ENCODE measurements around the gene MCM9.

The MCM9 gene

DNA sequence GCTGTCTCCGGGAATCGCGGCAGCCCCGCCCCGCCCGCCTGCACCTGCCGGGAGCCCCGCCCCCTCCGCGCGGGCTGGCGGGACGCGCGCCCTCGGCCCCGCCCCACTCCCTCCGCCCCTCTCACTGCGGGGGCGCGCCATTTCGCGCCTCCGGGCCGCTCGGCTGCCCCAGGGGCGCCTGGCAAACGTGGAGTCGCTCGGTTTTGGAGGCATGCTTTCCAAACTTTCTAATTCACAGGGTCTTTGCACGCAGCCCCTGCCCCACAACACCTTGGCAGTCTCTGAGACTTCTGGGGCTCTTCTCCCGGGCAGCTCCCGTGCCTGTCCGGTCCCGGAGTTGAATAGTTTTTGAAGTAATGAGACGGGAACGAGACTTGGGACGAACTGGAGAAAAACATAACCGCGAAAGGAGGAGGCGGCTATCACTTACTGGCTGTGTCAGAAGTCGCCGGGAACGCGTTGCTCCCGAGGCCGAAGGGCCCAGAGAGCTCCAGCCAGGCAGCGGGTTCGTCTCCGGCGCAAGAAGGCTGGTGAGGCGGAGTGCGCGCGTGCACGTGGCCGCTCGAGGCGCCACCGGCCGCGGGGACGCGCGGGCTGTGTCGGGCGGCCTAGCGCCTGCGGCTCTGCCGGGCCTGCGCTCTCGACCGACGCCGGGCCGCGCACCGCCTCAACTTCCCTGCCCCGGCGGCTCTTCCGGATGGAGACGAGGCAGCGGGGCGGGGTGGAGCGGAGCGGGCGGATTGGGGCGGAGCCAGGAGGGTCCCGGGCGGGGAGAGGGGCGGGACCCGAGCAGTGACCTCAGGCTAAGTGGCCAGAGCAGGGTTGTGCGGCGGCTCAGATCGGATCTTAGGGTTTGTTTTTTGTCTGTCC lies at the start of gene MCM9:
Gene MCM9 (minus strand): TSS at position 699 of the 870 bp plus-strand sequence. CDS start 3,436 bp downstream, outside the sequence.
- peak; percentile 92 for DNase-seq

DNA sequence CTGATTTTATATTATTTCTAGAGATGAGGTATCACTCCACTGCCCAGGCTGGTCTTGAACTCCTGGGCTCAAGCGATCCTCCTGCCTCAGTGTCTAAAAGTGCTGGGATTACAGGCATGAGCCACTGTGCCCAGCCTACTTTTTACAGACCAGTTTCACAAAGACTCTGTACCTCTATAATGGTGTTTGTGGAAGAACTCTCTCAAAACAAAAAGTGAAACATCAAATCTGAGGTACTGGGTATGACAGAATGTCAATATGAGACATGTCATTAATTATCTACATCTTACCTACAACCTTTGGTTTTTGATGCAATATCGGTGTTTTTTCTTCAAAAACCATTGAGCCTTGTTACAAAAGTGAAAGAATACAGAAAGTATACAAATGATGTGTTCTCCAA lies 49.4 kb upstream of the MCM9 start:
- no peak for DNase-seq

DNA sequence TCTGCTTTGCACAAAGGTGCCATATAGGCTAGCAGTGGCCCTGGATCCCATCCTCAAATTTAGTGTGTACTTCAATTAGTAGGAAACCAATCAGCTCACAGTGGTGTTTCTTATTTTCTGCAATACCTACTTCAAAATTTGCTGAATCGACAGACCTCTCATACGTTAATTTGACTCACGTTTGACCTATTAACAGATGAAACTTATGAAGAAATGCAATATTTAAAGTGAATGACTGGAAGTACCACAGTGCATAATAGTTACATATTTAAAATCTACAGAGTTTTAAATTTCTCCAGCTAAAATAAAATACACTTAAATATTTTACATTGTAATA lies 47.6 kb upstream of the MCM9 start:
- DNase-seq = no peak

DNA sequence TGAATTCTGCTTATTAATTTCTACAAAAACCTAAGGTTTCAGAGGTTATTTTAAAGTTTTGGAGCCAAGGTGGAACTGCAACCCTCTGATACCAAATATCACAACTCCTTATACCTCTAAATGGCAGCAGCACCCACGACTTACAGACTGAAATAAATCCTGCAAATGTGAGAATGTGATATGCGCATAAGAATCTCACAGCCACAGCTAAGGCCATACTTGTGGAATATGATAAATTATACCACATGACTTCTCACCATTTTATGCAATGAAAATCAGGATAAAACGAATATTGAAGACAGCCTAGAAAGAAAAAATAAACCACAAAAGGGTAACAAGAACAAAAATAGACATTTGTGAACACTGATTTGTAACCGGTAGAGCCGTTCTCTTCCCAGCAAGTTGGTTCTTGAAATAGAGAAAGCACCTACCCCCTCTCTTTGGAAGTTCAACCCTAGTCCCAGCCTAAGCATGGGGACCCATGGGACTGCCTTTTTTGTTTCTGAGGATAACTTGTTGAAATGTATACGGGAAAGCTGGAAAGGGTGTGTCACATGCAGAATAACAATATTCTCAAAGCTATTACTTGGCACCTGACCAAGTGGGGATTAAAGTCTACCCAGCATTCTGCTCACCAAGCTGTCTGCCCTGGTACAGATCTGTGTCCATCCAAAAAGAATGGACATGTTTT lies 47.1 kb upstream of the MCM9 start:
- DNase-seq = no peak

DNA sequence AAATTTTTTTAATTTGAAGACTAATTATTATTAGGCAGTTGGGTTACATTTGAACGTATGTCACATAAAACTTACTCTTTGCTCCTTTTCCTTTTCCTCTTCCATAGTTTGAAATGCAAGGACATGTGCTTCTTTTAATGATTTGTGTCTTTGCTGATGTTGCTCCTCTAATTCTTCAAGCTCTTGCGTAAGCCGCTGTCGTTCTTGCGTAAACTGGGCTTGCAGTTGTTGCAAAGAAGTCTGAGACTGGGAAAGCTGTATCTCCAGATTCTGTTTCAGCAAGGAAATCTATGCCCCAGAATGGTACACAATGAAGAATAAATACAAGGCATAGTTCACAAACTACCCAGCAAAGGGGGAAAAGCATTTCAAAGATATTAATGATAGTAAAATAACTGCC lies 45.1 kb upstream of the MCM9 start:
- no peak for DNase-seq

DNA sequence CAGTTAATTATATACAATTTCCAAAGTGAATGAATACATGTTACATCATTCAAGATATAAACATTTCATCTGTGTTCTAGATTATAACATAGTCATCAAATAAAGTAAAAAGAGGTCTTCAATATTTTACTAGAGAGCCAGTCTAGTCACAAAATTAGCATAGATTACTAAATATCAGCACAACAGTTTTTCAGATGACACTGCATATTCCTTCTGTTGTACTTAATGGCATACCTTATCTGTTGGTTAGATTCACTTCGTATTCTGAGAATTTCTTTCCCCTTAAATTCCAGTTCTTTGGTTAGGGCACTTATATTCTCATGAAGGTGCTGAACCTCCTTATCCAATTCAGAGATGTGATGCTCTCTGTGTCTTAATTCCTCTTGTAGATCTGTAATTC lies 39.8 kb upstream of the MCM9 start:
- no peak for DNase-seq

DNA sequence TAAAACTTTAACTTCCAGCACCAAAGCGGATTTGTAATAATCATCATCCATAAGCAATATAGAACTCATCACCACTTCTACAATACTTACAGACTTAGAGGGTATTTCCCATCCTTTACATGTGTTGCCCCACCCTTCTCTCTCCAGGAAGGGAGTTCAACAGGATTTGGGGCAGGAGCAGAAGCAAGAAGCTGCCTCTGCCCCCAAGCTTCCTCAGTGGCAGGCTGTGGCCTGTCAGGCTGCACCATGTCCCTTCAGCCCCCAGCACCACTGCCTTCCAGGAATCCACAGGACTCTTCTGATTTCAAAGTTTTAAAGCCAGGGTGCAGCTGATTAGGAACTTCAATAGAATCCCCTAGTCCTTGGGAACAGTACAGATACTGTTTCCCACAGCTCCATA lies 36.7 kb upstream of the MCM9 start:
- no peak for DNase-seq

DNA sequence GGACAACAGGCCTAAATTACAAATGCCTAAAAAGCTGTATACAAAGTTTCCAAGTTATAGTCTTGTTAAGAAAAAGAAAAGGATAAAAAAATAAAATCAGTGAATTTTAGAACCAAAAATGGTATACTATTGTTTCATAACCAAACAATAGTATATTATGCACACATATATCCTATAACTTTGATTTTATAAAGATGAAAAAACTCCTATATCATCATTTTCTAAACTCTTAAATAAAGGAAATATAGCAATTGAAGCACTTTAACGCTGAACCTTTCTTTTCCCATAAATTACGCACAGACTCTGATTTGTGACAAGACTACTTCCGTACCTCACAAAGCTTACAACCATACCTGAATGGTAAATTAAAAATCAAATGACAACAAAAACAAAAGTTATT lies 35.9 kb upstream of the MCM9 start:
- DNase-seq = no peak

DNA sequence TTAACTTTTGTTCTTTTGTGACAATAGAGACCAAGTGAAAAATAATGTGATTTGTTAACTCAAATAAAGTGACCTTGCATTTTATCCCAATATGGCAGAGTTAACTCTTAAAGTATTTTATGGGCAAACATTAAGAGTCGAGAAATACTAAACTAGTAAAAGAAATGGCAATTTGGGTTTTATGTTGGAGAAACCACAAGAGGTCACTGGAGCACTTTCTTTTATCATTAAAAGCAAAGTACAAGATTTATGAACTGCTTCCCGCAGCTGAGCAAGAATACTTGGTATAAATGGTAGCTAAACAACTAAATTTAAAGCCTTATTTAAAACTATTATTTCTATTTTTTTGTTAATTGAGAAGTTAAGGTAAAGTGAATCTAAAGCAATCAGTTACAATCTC lies 33.5 kb upstream of the MCM9 start:
- no peak for DNase-seq

DNA sequence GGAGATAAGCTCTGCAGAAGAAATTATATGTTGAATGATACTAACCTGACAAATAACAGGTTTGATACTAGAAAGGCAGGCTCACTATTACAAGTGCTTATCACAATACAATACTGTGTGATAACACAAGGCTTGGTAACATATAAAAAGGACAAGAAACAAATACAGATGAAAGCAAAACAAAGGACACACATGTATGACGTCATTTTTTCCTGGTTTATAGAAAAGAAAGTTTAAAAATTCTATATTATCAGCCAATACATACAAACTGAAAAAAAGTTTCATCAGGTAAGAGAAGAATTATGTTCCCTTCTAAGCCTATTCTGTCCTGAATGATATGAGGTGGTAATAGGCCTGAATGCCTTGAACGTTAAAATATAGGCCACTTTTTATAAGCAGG lies 32.3 kb upstream of the MCM9 start:
- DNase-seq = no peak

DNA sequence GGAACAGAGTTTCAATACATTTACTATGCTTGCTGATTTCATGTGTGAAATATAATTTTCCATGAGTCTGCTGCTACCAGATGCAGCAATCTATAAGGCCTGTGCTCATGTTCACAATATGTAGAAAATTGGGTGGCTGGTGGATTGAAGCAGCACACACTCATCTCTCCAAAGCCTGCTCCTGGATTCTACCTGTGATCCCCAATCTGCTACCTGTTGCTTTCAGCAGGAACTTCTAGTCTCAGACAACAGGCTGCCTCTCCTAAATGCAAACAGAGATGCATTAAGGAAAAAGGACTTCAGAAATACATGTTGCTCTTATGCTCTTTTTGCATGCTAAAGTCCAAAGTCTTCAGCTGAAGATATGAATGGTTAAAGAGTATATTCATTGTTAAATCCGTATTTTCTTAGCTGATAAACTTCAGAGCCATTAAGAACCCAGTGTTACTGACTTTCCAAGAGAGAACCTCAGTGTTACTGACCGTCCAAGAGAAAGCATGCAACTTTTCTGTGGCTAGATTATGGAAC lies 30.9 kb upstream of the MCM9 start:
- DNase-seq = no peak

DNA sequence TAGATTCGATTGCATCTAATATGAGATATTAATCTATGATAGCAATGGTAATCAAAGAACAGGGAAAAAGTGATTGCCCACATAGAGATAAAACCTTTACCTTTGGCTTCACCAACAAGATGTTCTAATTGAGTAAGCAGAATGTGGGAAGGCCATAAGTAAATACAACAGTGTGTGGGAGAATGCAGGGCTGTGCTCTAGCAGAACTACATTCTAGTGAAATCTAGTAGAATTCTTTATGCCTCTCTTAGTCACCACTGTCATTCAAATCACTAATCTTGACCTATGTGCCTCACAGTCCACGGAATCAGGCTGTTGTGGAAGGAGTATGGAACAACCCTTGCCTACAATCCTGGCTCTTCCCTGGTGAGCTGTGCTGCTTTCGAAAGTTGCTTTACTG lies 30.4 kb upstream of the MCM9 start:
- DNase-seq = no peak

DNA sequence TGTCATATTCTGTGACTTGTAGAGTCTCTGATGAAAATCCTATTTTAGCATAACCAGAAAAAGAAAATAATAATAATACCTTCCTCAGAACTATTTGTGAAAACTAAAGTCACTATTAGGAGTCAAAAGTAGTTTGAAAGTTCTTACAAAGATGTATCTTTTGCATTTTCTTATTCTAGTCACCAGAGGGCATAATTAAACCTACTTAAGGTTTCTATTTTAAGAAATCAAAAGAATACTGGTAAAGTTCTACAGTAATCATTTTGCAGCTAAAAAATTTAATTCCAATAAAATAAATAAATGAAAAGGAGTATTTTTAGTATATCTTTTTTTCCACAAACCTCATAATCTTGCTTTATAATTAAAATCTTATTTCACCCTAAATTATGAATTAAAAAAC lies 28.0 kb upstream of the MCM9 start:
- DNase-seq = no peak

DNA sequence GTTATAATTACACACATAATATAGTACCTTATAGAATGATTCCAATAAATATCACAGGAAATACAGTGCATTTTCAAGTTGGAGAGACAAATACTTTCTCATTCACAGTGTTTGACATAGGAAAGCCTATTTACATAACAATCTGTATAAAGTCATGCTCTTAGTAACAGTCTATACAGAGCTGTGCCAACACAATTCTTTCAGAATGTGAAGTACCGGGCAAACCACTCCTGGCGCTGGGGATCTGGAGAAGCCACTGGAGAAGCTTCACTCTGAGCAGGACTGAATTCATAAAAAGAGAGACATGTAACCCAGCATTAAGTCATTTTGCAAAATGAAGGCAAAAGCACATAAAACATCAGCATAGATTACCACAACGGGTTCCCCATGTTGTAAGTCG lies 24.9 kb upstream of the MCM9 start:
- no peak for DNase-seq

DNA sequence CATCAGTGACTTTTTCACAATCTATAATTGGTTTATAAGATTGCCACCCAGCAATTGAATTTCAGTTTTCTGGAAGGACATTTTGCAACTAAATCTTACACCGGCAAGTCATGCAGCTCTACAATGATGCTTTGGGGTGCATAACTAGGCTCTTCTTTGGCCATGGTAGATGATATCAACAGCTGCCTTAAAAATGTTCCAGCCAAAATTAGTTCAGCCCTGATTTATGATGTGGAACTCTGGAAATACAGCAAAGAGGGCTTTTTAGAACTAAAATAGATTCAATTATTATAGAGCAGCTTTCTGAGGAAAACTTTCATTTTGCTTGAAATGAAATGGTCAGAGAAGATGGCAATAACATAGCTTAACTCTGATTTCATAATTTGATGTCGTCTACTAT lies 18.4 kb upstream of the MCM9 start:
- DNase-seq = no peak

DNA sequence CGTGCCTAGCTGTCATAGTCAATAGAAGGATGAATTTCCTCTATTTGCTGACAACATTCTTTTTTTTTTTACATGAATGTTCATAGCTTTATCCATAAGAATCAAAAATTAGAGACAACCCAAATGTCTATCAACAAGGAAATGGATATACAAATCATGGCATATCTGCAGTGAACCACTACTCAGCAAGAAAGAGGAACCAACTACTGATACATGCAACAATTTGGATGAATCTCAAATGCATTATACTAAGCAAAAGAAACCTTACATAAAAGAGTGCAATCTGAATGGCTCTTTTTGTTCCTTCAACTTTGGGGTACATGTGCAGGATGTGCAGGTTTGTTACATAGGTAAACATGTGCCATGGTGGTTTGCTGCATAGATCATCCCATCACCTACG lies 17.7 kb upstream of the MCM9 start:
- no peak for DNase-seq

DNA sequence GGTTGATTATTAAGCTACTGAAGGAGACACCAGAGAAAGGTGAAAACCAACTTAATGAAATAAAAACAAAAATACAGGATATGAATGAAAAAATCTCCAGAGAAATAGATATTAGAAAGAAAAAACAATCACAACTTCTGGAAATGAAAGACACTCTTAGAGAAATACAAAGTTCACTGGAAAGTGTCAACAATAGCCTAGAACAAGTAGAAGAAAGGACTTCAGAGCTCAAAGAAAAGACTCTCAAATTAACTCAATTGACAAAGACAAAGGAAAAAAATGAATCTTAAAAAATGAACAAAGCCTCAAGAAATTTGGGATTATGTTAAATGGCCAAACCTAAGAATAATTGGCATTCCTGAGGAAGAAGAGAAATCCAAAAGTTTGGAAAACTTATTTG lies 10.3 kb upstream of the MCM9 start:
- no peak for DNase-seq

DNA sequence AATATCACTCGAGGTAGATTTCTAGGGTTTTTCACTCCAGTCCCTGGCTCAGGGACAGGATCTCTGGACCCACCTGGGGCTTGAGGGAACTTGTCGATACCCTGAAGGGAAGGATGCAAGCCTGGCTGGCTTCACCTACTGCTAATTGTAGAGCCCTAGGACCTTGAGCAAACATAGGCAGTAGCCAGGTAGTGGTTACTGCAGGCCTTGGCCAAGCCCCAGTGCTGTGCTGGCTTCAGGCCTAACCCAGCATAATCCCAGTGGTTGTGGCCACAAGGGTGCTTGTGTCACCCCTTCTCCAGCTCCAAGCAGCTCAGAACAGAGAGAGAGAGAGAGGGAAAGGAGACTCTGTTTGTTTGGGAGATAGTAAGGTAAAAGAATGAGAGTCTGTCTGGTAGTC lies 5.8 kb upstream of the MCM9 start:
- no peak for DNase-seq

DNA sequence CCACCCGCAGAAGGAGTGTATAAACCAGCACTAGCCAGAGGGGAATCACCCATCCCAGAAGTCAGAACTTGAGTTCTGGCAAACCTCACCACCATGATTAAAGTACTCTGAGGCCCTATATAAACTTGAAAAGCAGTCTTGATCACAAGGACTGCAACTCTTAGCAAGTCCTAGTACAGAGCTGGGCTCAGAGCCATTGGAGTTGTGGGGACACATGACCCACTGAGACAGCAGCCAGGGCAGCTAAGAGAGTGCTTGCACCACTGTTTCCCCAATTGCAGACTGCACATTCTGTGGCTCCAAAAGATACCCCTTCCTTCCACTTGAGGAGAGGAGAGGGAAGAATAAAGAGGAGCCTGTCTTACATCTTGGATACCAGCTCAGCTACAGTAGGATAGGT lies 4.7 kb upstream of the MCM9 start:
- no peak for DNase-seq

DNA sequence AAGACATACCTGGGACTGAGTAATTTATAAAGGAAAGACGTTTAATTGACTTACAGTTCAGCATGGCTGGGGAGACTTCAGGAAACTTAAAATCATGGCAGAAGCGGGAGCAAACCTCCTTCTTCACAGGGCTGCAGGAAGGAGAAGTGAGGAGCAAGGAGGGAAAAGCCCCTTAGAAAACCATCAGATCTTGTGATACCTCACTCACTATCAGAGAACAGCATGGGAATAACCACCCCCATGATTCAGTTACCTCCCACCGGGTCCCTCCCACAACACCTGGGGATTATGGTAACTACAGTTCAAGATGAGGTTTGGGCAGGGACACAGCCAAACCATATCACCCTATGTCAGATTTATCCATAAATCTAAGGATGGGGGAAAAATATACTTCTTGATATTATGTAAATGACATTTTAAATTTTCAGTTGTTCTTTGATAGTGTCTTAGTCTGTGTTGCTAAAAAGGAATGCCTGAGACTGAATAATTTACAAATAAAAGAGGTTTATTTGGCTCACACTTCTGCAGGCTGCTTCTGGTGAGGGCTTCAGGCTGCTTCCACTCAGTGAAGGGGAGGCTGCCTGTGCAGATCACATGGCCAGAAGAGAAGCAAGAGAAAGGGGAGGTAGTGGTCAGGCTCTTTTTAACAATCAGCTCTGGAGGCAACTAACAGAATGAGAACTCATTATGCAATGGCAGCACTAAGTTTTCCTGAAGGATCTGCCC lies 1.2 kb upstream of the MCM9 start:
- no peak for DNase-seq

DNA sequence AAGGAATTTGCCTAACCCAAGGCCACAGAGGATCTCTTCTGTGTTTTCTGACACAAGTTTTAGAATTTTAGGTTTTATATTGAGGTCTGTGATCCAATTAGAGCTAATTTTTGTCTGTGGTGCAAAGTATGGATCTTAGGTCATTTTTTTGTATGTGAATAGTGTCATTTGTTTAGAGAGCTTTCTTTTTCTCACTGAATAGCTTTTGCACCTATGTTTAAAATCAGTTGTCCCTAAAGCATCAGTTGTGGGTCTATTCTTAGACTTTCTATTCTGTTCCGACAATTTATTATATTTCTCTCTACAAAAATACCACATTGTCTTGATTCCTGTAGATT lies 341 bp upstream of the MCM9 start:
- no peak for DNase-seq

DNA sequence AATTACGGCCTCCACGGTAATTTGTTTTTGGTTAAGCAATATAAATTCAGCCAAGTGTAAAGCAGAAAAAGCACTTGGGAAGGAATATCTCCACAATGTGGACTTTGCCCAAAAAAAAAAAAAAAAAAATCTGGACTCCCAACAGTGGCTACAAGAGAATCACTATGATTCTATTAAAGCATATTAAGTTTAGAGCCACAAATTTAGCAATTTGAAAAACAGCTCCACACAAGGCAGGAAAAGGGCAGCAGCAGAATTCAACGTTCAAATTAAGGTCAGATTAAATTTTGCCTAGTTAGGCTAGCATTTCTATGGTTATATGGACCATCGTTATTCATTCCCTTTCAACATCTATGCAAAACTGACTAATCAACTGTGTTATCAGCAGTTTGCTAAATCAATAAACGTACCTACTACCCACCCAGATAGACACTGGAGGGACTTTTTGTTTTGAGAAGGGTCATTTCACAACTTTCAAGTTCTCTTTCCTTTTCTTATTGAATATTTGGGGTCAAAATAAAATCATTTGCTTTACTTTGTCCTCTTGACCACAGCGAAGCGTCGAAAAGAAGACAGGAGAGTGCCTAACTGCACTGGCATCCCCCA lies 1.0 kb downstream of the MCM9 start:
- no peak for DNase-seq

DNA sequence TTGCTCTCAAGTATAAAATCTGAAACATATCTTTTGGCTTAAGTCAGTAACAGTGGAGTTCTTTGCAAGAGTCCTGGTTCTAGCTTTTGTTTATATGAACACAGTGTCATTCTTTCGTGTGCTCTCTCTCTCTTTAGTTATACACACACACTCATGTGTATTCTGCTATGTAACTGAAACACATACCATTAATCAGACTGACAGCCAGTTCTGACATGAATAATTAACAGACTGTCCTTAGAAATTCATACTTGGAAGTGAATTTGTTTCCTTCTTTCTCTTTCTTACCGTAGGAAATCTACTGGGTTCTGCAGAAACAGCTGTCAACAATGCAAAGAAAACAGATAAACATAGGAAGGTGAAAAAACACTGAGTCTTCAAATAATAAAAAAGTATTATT lies 2.5 kb downstream of the MCM9 start:
- no peak for DNase-seq

DNA sequence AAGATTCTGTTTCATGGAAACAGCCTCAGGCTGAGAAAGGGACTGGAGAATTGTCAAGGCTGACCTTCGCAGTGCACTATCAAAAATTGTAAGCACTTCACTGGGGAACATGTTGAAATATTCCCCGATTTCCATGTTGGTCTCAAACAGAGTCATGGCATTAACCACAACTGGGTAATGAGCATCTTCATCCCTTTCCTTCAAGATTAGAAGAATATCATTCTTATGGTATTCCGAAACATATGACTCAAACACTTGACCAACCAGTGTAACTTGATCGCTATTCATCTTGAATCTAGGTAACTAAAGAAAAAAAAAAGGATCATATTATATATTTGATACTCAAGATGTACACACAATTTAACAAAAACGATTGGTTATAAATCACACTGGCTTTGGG lies 3.5 kb downstream of the MCM9 start:
- DNase-seq = no peak
